ENCODE data around the gene TCL1B. TPM values are rescaled to one million over a fixed set of nuclear protein-coding genes. Genes with fewer than 3 reads are reported as not detected.
A peak's percentile ranks its signal among the peaks of the same experiment; 100 is the strongest.
"Not testable (repeated sequence)": the region's sequence is repeated elsewhere in the genome, so short reads cannot be mapped to it uniquely, and the experiment has no call there.

Gene TCL1B
- total and polyA plus RNA-seq, 3 experiments from 2014 or later: not detected

DNA sequence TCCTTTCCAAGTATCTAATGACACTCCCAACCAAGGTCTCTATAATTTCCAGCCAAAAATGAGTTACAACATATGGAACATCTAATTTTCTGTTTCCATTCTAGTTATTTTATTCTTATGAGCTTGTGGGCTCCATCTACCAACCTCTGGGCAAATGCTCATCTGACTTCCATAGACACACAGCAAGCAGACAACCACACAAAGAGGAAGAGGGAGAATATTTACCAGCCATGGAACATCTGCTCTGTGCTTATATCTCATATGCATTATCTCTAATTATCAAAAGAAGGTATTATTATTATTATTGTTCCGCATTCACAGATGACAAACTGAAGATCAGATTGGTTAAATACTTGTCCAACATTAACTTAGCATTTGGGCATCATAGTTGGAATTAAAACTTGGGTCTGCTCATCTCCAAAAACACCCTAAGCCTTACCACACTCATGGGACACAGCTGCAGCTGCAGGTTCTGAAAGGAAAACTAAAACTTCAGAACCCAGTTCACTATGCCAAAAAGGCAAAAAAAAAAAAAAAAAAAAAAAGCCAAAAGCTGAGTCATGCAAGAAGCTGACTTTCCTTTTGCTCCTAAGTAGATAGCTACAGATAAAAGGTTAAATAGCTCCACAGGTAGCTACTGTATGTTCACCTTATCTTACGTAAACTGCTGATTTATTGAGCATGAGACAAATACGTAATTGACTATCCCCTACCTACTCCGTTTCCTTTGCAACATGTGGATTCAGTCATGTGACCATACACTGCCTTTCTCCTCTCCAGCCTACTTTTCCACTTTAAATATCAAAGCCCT, 23.6 kb upstream of the TCL1B start:
- CTCF ChIA-PET: no interaction called here
- Histone ChIP-seq H3K27ac (ENCODE audit: low read depth, low read length) (no peak overlapping the region), H3K36me3 (ENCODE audit: insufficient read depth, low read length) (no peaks in the 10 kb centered on the region), H3K9me3 (ENCODE audit: low read length) (no peaks in the 10 kb centered on the region), H3K4me1 (ENCODE audit: insufficient read depth, low read length) (no peaks in the 10 kb centered on the region), H3K4me3 (ENCODE audit: low read length) (no peak overlapping the region), H3K27me3 (ENCODE audit: insufficient read depth, low read length, poor library complexity, severe bottlenecking) (peaks cover 4% of the 10 kb centered on the region)
- H3K27ac Mint-ChIP-seq: peak overlapping the region in 1 of 8 donors; percentile 38
- POLR2A ChIA-PET: no interaction called here
- H3K4me3 Mint-ChIP-seq: no peak overlapping the region
- no peak for DNase-seq
- peaks cover 11 to 29% of the 10 kb centered on the region in 2 donors for H3K27me3 Mint-ChIP-seq
- H3K9me3 Mint-ChIP-seq: no peaks in the 10 kb centered on the region
- H3K36me3 Mint-ChIP-seq: no peaks in the 10 kb centered on the region
- H3K4me1 Mint-ChIP-seq: no peaks in the 10 kb centered on the region

DNA sequence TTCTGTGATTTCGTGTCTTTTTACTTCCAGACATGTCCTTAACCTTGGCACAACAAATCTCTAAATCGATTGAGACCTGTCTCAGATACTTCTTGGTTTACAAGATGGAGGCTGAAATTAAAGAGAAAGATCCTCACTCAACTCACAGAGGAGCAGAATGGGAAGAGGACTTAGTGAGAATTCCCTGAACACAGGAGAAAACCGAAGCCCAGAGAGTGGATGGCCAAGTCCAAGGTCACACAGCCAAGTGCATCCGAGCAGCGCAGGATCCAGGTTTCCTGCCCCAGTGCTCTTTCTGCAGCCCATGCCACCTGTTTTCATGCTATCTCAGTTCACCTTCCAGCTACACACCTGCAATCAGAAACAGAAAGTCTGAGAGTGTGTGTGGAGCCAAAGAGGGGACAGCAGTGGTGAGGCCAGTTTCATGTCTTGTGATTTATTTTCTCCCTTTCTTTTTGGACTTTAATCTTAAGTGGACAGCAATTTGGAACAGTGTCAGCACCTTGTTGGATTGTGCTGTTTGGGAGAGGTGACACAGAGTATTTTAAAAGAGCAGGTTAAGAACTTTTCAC, 22.9 kb upstream of the TCL1B start:
- Histone ChIP-seq H3K4me3 (ENCODE audit: low read length) (no peak overlapping the region), H3K36me3 (ENCODE audit: insufficient read depth, low read length) (no peaks in the 10 kb centered on the region), H3K9me3 (ENCODE audit: low read length) (no peaks in the 10 kb centered on the region), H3K27ac (ENCODE audit: low read depth, low read length) (no peak overlapping the region), H3K27me3 (ENCODE audit: insufficient read depth, low read length, poor library complexity, severe bottlenecking) (peaks cover 4% of the 10 kb centered on the region), H3K4me1 (ENCODE audit: insufficient read depth, low read length) (no peaks in the 10 kb centered on the region)
- CTCF ChIA-PET: no interaction called here
- Mint-ChIP-seq H3K36me3 (no peaks in the 10 kb centered on the region), H3K4me1 (no peaks in the 10 kb centered on the region), H3K27ac (peak overlapping the region in 1 of 8 donors; percentile 38), H3K27me3 (peaks cover 11 to 28% of the 10 kb centered on the region in 2 donors), H3K4me3 (no peak overlapping the region), H3K9me3 (no peaks in the 10 kb centered on the region)
- POLR2A ChIA-PET: no interaction called here
- no peak for DNase-seq

DNA sequence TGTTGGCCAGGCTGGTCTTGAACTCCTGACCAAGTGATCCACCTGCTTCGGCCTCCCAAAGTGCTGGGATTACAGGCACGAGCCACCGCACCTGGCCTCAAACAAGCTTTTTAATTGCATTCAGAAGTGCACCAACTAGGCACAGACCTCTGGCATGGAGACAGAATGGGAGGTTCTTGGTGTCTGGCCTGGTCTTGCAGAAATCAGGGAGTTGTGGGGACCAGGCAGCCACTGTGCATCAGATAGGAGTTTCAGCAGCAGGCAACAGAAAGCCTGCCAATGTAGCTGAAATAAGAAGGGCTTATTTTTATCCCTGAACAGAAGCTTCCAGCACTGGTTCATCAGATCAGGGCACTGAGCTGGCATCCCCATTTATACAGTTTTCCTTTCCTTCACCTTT, 22.2 kb upstream of the TCL1B start:
- Mint-ChIP-seq H3K4me1 (no peaks in the 10 kb centered on the region), H3K4me3 (no peak overlapping the region), H3K27me3 (peaks cover 8 to 27% of the 10 kb centered on the region in 2 donors), H3K27ac (no peak overlapping the region), H3K9me3 (no peaks in the 10 kb centered on the region), H3K36me3 (no peaks in the 10 kb centered on the region)
- Histone ChIP-seq H3K4me1 (ENCODE audit: insufficient read depth, low read length) (no peaks in the 10 kb centered on the region), H3K36me3 (ENCODE audit: insufficient read depth, low read length) (no peaks in the 10 kb centered on the region), H3K27me3 (ENCODE audit: insufficient read depth, low read length, poor library complexity, severe bottlenecking) (peaks cover 4% of the 10 kb centered on the region), H3K27ac (ENCODE audit: low read depth, low read length) (no peak overlapping the region), H3K9me3 (ENCODE audit: low read length) (no peaks in the 10 kb centered on the region), H3K4me3 (ENCODE audit: low read length) (no peak overlapping the region)
- ChIA-PET POLR2A (no interaction called here), CTCF (no interaction called here)
- no peak for DNase-seq

DNA sequence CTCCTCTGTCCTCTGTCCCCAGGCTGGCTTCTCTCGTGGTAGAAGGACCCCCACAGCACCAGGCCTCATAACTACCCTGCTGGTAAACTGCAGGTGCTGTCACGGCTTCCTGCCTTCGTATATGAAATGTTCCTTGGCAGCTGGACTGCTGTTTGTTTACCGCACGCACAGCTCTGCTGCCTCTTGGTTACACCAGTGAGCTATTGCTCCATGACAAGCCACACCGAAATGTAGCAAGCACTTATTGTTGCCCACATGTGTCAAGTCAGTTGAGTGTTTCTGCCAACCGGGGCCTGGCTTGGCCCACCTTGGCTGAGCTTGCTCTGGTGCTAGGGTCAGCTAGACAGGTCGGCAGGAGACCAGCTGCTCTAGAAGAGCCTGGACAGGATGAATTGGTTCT, 21.7 kb upstream of the TCL1B start:
- Histone ChIP-seq H3K27me3 (ENCODE audit: insufficient read depth, low read length, poor library complexity, severe bottlenecking) (peaks cover 4% of the 10 kb centered on the region), H3K9me3 (ENCODE audit: low read length) (no peaks in the 10 kb centered on the region), H3K36me3 (ENCODE audit: insufficient read depth, low read length) (no peaks in the 10 kb centered on the region), H3K4me1 (ENCODE audit: insufficient read depth, low read length) (no peaks in the 10 kb centered on the region), H3K4me3 (ENCODE audit: low read length) (no peak overlapping the region), H3K27ac (ENCODE audit: low read depth, low read length) (no peak overlapping the region)
- ChIA-PET POLR2A (no interaction called here), CTCF (no interaction called here)
- no peaks in the 10 kb centered on the region for H3K36me3 Mint-ChIP-seq
- H3K27ac Mint-ChIP-seq: no peak overlapping the region
- H3K4me1 Mint-ChIP-seq: no peaks in the 10 kb centered on the region
- H3K27me3 Mint-ChIP-seq: peaks cover 8 to 26% of the 10 kb centered on the region in 2 donors
- DNase-seq: no peak
- no peak overlapping the region for H3K4me3 Mint-ChIP-seq
- H3K9me3 Mint-ChIP-seq: no peaks in the 10 kb centered on the region

DNA sequence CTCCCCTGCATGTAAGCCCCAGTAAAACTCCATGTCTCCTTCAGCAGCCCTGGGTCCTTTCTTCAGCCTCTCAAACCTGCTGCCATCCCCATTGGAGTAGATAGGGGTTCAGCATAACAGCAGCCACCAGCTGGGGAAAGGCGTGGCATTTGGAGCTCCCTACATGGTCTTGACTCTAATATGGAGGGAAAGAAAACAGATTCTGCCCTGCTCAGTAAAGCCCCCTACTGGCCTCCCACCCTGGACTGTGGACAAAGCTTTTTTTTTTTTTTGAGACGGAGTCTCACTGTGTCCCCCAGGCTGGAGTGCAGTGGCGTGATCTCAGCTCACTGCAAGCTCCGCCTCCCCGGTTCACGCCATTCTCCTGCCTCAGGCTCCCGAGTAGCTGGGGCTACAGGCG, 20.7 kb upstream of the TCL1B start:
- peaks cover 8 to 27% of the 10 kb centered on the region in 2 donors for H3K27me3 Mint-ChIP-seq
- H3K36me3 ChIP-seq (ENCODE audit: insufficient read depth, low read length); H3K27ac Mint-ChIP-seq; H3K36me3 Mint-ChIP-seq; H3K9me3 ChIP-seq (ENCODE audit: low read length); H3K4me3 ChIP-seq (ENCODE audit: low read length); H3K9me3 Mint-ChIP-seq; POLR2A ChIA-PET; CTCF ChIA-PET; H3K27ac ChIP-seq (ENCODE audit: low read depth, low read length); H3K4me1 ChIP-seq (ENCODE audit: insufficient read depth, low read length); DNase-seq; H3K27me3 ChIP-seq (ENCODE audit: insufficient read depth, low read length, poor library complexity, severe bottlenecking); H3K4me1 Mint-ChIP-seq; H3K4me3 Mint-ChIP-seq: not testable (repeated sequence)

DNA sequence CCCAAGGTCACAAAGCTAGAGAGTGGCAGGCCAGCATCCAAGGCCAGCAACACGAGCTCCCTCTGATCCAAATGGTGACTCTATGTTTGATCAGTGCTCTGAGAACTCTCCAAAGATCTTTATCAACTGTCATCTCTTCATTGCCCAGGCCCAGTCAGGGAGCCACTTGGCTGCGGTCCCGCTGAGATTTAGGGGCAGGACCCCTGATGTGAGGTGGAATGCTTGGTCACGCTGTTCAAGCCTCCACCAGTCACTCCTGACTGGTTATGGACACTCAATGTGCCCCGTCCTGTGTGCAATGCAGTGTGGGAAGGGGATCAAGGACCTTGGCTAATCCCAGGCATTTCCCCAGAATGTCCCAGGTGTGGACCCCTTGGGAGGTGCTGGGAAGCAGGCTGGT, 19.8 kb upstream of the TCL1B start:
- H3K4me1 ChIP-seq (ENCODE audit: insufficient read depth, low read length): no peaks in the 10 kb centered on the region
- H3K36me3 Mint-ChIP-seq: no peaks in the 10 kb centered on the region

DNA sequence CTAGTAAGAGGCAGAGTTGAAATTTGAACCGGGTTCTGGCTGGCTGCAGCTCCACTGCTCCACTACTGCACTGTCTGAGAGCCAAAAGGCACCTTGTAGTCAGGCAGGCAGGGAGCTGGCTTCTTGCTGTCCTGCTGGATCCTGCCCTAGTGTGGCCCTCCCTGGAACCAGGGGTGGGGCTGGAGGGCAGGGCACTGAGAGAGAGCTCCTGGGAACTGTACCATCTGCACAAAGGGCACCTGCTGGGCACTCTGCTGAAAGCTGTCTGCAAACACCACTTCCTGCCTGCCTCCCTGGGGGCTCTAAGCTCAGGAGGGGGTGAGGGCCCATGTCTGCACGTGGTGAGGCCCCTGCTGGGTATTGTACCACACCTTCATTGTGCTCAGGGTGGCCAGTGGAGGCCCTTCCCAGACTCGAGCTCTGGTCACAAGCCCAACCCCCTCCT, 19.0 kb upstream of the TCL1B start:
- no peak for DNase-seq
- Histone ChIP-seq H3K4me3 (ENCODE audit: low read length) (no peak overlapping the region), H3K9me3 (ENCODE audit: low read length) (no peaks in the 10 kb centered on the region), H3K27me3 (ENCODE audit: insufficient read depth, low read length, poor library complexity, severe bottlenecking) (no peaks in the 10 kb centered on the region), H3K27ac (ENCODE audit: low read depth, low read length) (no peak overlapping the region), H3K4me1 (ENCODE audit: insufficient read depth, low read length) (no peaks in the 10 kb centered on the region), H3K36me3 (ENCODE audit: insufficient read depth, low read length) (no peaks in the 10 kb centered on the region)
- Mint-ChIP-seq H3K36me3 (no peaks in the 10 kb centered on the region), H3K4me1 (no peaks in the 10 kb centered on the region), H3K27me3 (peaks cover 2 to 25% of the 10 kb centered on the region in 2 donors), H3K9me3 (no peaks in the 10 kb centered on the region), H3K27ac (no peak overlapping the region), H3K4me3 (no peak overlapping the region)
- ChIA-PET CTCF (interaction anchor here (1.8 kb wide), 1 partner anchor 9 kb away, joined by 6 read pairs; no protein-coding TSS in a partner anchor), POLR2A (no interaction called here)

More for the DNA sequence above, 19.8 kb upstream of the TCL1B start:
- Histone ChIP-seq H3K27me3 (ENCODE audit: insufficient read depth, low read length, poor library complexity, severe bottlenecking) (no peaks in the 10 kb centered on the region), H3K36me3 (ENCODE audit: insufficient read depth, low read length) (no peaks in the 10 kb centered on the region), H3K9me3 (ENCODE audit: low read length) (no peaks in the 10 kb centered on the region), H3K27ac (ENCODE audit: low read depth, low read length) (no peak overlapping the region), H3K4me3 (ENCODE audit: low read length) (no peak overlapping the region)
- Mint-ChIP-seq H3K4me3 (no peak overlapping the region), H3K9me3 (no peaks in the 10 kb centered on the region), H3K4me1 (no peaks in the 10 kb centered on the region), H3K27me3 (peaks cover 2 to 27% of the 10 kb centered on the region in 2 donors), H3K27ac (no peak overlapping the region)
- DNase-seq: no peak
- POLR2A ChIA-PET: no interaction called here
- CTCF ChIA-PET: interaction anchor here (1.8 kb wide), 1 partner anchor 9 kb away, joined by 6 read pairs; no protein-coding TSS in a partner anchor

DNA sequence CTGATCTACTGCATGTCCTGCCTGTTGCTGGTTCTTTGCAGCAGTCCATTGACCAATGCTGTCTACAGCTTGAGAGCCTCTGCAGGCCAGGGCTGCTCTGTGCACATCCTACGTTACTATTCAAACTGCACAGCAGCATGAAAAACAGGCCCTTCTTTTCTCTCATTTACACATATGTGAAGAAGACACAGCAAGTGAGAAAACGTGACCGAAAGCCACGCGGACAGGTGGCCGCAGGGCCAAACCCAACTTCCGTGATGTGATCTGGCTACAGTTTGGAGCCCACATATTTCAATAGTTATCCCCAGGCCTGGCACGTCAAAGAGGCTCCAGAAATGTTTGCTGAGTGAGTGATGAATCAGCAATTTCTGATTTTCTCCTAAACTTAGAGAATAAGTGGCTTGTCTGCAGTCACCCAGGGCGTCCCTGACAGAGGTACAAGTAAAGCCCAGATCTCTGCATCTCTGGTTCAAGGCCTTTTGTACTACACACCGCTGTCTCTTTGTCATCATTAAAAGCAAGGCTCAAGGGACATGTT, 17.9 kb upstream of the TCL1B start:
- no peak overlapping the region for H3K27ac Mint-ChIP-seq
- no peaks in the 10 kb centered on the region for H3K9me3 Mint-ChIP-seq
- DNase-seq: no peak
- Histone ChIP-seq H3K27me3 (ENCODE audit: insufficient read depth, low read length, poor library complexity, severe bottlenecking) (no peaks in the 10 kb centered on the region), H3K4me1 (ENCODE audit: insufficient read depth, low read length) (no peaks in the 10 kb centered on the region), H3K9me3 (ENCODE audit: low read length) (no peaks in the 10 kb centered on the region), H3K36me3 (ENCODE audit: insufficient read depth, low read length) (no peaks in the 10 kb centered on the region), H3K27ac (ENCODE audit: low read depth, low read length) (no peak overlapping the region), H3K4me3 (ENCODE audit: low read length) (no peak overlapping the region)
- ChIA-PET POLR2A (no interaction called here), CTCF (interaction anchor here (1.8 kb wide), 1 partner anchor 10 kb away, joined by 6 read pairs; no protein-coding TSS in a partner anchor)
- H3K27me3 Mint-ChIP-seq: peaks cover 4 to 34% of the 10 kb centered on the region in 2 donors
- no peak overlapping the region for H3K4me3 Mint-ChIP-seq
- no peaks in the 10 kb centered on the region for H3K36me3 Mint-ChIP-seq
- no peaks in the 10 kb centered on the region for H3K4me1 Mint-ChIP-seq

Measured in CD8-positive, alpha-beta memory T cell (primary cell).